ENCODE results near the gene PRR23E.

The PRR23E gene

GRCh38 chr3:127222163-127222562 lies 29.2 kb downstream of the PRR23E start:
- no peaks in the 10 kb centered on the region for H3K36me3 ChIP-seq (ENCODE audit: control insufficient read depth in 1 of 2, insufficient read depth in 2 of 2, low read depth in 1 of 2, low read length in 2 of 2)
- no peak overlapping the region for H3K27ac ChIP-seq (ENCODE audit: low read length, poor library complexity, severe bottlenecking)
- H3K18ac ChIP-seq (ENCODE audit: low read depth in 1 of 2, low read length in 2 of 2) = no peak overlapping the region
- H2AFZ ChIP-seq (ENCODE audit: low read depth, low read length) = no peak overlapping the region
- peaks cover 9% of the 10 kb centered on the region for H3K9me3 ChIP-seq (ENCODE audit: control insufficient read depth, low read length)
- H3K4me2 ChIP-seq (ENCODE audit: low read length, poor library complexity, severe bottlenecking) = no peak overlapping the region
- H3K4me1 ChIP-seq (ENCODE audit: control insufficient read depth, insufficient read depth, low read depth, low read length) = no peaks in the 10 kb centered on the region
- no peaks in the 10 kb centered on the region for H3K79me1 ChIP-seq (replicated peaks; ENCODE audit: low read length, poor library complexity, severe bottlenecking)
- H3K14ac ChIP-seq (ENCODE audit: low read length in 2 of 2) = no peak overlapping the region
- no peak overlapping the region for H2BK12ac ChIP-seq (ENCODE audit: low read length in 2 of 2)
- H4K8ac ChIP-seq (ENCODE audit: low read length) = no peak overlapping the region
- no peak overlapping the region for H3K4ac ChIP-seq (ENCODE audit: low read depth in 1 of 2, low read length in 2 of 2)
- peaks cover 9 to 15% of the 10 kb centered on the region in 2 experiments for H3K27me3 ChIP-seq (ENCODE audit: control insufficient read depth in 1 of 2, insufficient read depth in 1 of 2, low read length in 2 of 2)
- H2BK15ac ChIP-seq (ENCODE audit: low read depth, poor library complexity, severe bottlenecking) = no peak overlapping the region
- H2BK120ac ChIP-seq (ENCODE audit: low read depth, low read length) = no peak overlapping the region
- H2BK5ac ChIP-seq (ENCODE audit: low read depth, low read length, poor library complexity, severe bottlenecking) = no peak overlapping the region
- no peak overlapping the region for H2AK5ac ChIP-seq (ENCODE audit: low read length, severe bottlenecking)
- no peak for DNase-seq
- H3K4me3 ChIP-seq (ENCODE audit: insufficient read depth in 1 of 2, low read depth in 1 of 2, low read length in 2 of 2) = no peak overlapping the region
- H4K91ac ChIP-seq (ENCODE audit: low read length) = no peak overlapping the region
- WGBS = 74% methylated on average over 4 of the region's 4 CpGs
- H3K23ac ChIP-seq (ENCODE audit: low read length in 2 of 2) = no peak overlapping the region
- H3K9ac ChIP-seq (ENCODE audit: low read length) = no peak overlapping the region

- peaks cover 0 to 2% of the 10 kb centered on the region in 2 experiments for H3K36me3 ChIP-seq (ENCODE audit: control insufficient read depth in 1 of 2, insufficient read depth in 2 of 2, low read depth in 1 of 2, low read length in 2 of 2)
- H2BK120ac ChIP-seq (ENCODE audit: low read depth, low read length) = no peak overlapping the region
Measured at GRCh38 chr3:127222664-127223063, 29.7 kb downstream of the PRR23E start.

GRCh38 chr3:127224118-127224517 lies 31.2 kb downstream of the PRR23E start:
- no peaks in the 10 kb centered on the region for H3K79me1 ChIP-seq (replicated peaks; ENCODE audit: low read length, poor library complexity, severe bottlenecking)

More at GRCh38 chr3:127222664-127223063, 29.7 kb downstream of the PRR23E start:
- no peak overlapping the region for H3K4me2 ChIP-seq (ENCODE audit: low read length, poor library complexity, severe bottlenecking)
- H3K4ac ChIP-seq (ENCODE audit: low read depth in 1 of 2, low read length in 2 of 2) = no peak overlapping the region
- no peak overlapping the region for H3K9ac ChIP-seq (ENCODE audit: low read length)
- no peak for DNase-seq
- no peak overlapping the region for H3K27ac ChIP-seq (ENCODE audit: low read length, poor library complexity, severe bottlenecking)
- no peaks in the 10 kb centered on the region for H3K4me1 ChIP-seq (ENCODE audit: control insufficient read depth, insufficient read depth, low read depth, low read length)
- no peak overlapping the region for H3K23ac ChIP-seq (ENCODE audit: low read length in 2 of 2)
- H2AFZ ChIP-seq (ENCODE audit: low read depth, low read length) = no peak overlapping the region
- H3K18ac ChIP-seq (ENCODE audit: low read depth in 1 of 2, low read length in 2 of 2) = no peak overlapping the region
- H2AK5ac ChIP-seq (ENCODE audit: low read length, severe bottlenecking) = no peak overlapping the region
- no peak overlapping the region for H2BK12ac ChIP-seq (ENCODE audit: low read length in 2 of 2)
- H3K4me3 ChIP-seq (ENCODE audit: insufficient read depth in 1 of 2, low read depth in 1 of 2, low read length in 2 of 2) = no peak overlapping the region
- no peak overlapping the region for H3K14ac ChIP-seq (ENCODE audit: low read length in 2 of 2)
- peaks cover 9 to 15% of the 10 kb centered on the region in 2 experiments for H3K27me3 ChIP-seq (ENCODE audit: control insufficient read depth in 1 of 2, insufficient read depth in 1 of 2, low read length in 2 of 2)
- no peak overlapping the region for H4K91ac ChIP-seq (ENCODE audit: low read length)
- peaks cover 9% of the 10 kb centered on the region for H3K9me3 ChIP-seq (ENCODE audit: control insufficient read depth, low read length)
- H2BK15ac ChIP-seq (ENCODE audit: low read depth, poor library complexity, severe bottlenecking) = no peak overlapping the region
- H4K8ac ChIP-seq (ENCODE audit: low read length) = no peak overlapping the region
- 85% methylated on average over 13 of the region's 13 CpGs for WGBS
- no peak overlapping the region for H2BK5ac ChIP-seq (ENCODE audit: low read depth, low read length, poor library complexity, severe bottlenecking)
- no peaks in the 10 kb centered on the region for H3K79me1 ChIP-seq (replicated peaks; ENCODE audit: low read length, poor library complexity, severe bottlenecking)

DNA sequence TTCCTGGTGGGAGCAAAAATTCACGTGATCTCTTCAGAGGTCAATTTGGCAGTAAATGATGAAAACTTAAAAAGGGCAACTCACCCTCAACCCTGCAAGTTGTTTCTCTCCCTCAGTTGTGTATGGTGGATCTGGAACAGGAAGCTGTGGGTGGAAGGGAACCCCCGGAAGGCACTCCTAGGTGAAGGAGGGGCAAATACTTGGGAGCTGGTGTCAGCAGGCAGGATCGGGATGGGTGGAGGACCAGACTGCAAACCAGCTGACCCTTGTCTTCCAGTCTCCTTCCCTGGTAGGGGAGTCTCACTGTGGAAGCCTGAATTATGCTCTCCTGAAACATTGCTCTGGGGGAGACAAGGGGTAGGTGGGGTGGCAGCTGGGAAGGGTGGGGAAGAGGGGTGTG lies 33.5 kb downstream of the PRR23E start:
- H3K79me1 ChIP-seq (replicated peaks; ENCODE audit: low read length, poor library complexity, severe bottlenecking) = no peaks in the 10 kb centered on the region
- 66% methylated on average over 3 of the region's 3 CpGs for WGBS
- H2BK5ac ChIP-seq (ENCODE audit: low read depth, low read length, poor library complexity, severe bottlenecking) = no peak overlapping the region
- no peak overlapping the region for H2BK15ac ChIP-seq (ENCODE audit: low read depth, poor library complexity, severe bottlenecking)
- no peak overlapping the region for H3K27ac ChIP-seq (ENCODE audit: low read length, poor library complexity, severe bottlenecking)
- no peak overlapping the region for H3K4me3 ChIP-seq (ENCODE audit: insufficient read depth in 1 of 2, low read depth in 1 of 2, low read length in 2 of 2)
- H2AFZ ChIP-seq (ENCODE audit: low read depth, low read length) = no peak overlapping the region
- H2BK120ac ChIP-seq (ENCODE audit: low read depth, low read length) = no peak overlapping the region
- peaks cover 0 to 3% of the 10 kb centered on the region in 2 experiments for H3K36me3 ChIP-seq (ENCODE audit: control insufficient read depth in 1 of 2, insufficient read depth in 2 of 2, low read depth in 1 of 2, low read length in 2 of 2)
- no peak overlapping the region for H2AK5ac ChIP-seq (ENCODE audit: low read length, severe bottlenecking)
- H3K4ac ChIP-seq (ENCODE audit: low read depth in 1 of 2, low read length in 2 of 2) = no peak overlapping the region
- H2BK12ac ChIP-seq (ENCODE audit: low read length in 2 of 2) = no peak overlapping the region
- no peak overlapping the region for H3K23ac ChIP-seq (ENCODE audit: low read length in 2 of 2)
- no peak overlapping the region for H3K18ac ChIP-seq (ENCODE audit: low read depth in 1 of 2, low read length in 2 of 2)
- no peak overlapping the region for H4K8ac ChIP-seq (ENCODE audit: low read length)
- H3K9ac ChIP-seq (ENCODE audit: low read length) = no peak overlapping the region
- H3K4me2 ChIP-seq (ENCODE audit: low read length, poor library complexity, severe bottlenecking) = no peak overlapping the region
- no peak overlapping the region for H4K91ac ChIP-seq (ENCODE audit: low read length)
- H3K9me3 ChIP-seq (ENCODE audit: control insufficient read depth, low read length) = peaks cover 16% of the 10 kb centered on the region
- no peak for DNase-seq
- H3K4me1 ChIP-seq (ENCODE audit: control insufficient read depth, insufficient read depth, low read depth, low read length) = no peaks in the 10 kb centered on the region
- no peak overlapping the region for H3K14ac ChIP-seq (ENCODE audit: low read length in 2 of 2)
- H3K27me3 ChIP-seq (ENCODE audit: control insufficient read depth in 1 of 2, insufficient read depth in 1 of 2, low read length in 2 of 2) = peaks cover 6 to 10% of the 10 kb centered on the region in 2 experiments

More at GRCh38 chr3:127224118-127224517, 31.2 kb downstream of the PRR23E start:
- no peak overlapping the region for H2AFZ ChIP-seq (ENCODE audit: low read depth, low read length)
- peaks cover 9% of the 10 kb centered on the region for H3K9me3 ChIP-seq (ENCODE audit: control insufficient read depth, low read length)
- no peak overlapping the region for H2BK12ac ChIP-seq (ENCODE audit: low read length in 2 of 2)
- H3K27ac ChIP-seq (ENCODE audit: low read length, poor library complexity, severe bottlenecking) = no peak overlapping the region
- peaks cover 0 to 3% of the 10 kb centered on the region in 2 experiments for H3K36me3 ChIP-seq (ENCODE audit: control insufficient read depth in 1 of 2, insufficient read depth in 2 of 2, low read depth in 1 of 2, low read length in 2 of 2)
- H3K14ac ChIP-seq (ENCODE audit: low read length in 2 of 2) = no peak overlapping the region
- H2AK5ac ChIP-seq (ENCODE audit: low read length, severe bottlenecking) = no peak overlapping the region
- H3K4me2 ChIP-seq (ENCODE audit: low read length, poor library complexity, severe bottlenecking) = no peak overlapping the region
- no peaks in the 10 kb centered on the region for H3K4me1 ChIP-seq (ENCODE audit: control insufficient read depth, insufficient read depth, low read depth, low read length)
- no peak overlapping the region for H3K4me3 ChIP-seq (ENCODE audit: insufficient read depth in 1 of 2, low read depth in 1 of 2, low read length in 2 of 2)
- H3K4ac ChIP-seq (ENCODE audit: low read depth in 1 of 2, low read length in 2 of 2) = no peak overlapping the region
- no peak overlapping the region for H3K9ac ChIP-seq (ENCODE audit: low read length)
- H4K91ac ChIP-seq (ENCODE audit: low read length) = no peak overlapping the region
- H3K18ac ChIP-seq (ENCODE audit: low read depth in 1 of 2, low read length in 2 of 2) = no peak overlapping the region
- H2BK5ac ChIP-seq (ENCODE audit: low read depth, low read length, poor library complexity, severe bottlenecking) = no peak overlapping the region
- no peak overlapping the region for H2BK120ac ChIP-seq (ENCODE audit: low read depth, low read length)
- no peak overlapping the region for H4K8ac ChIP-seq (ENCODE audit: low read length)
- 91% methylated on average over 4 of the region's 8 CpGs for whole genome bisulfite sequencing
- H3K23ac ChIP-seq (ENCODE audit: low read length in 2 of 2) = no peak overlapping the region
- no peak for DNase-seq
- H3K27me3 ChIP-seq (ENCODE audit: control insufficient read depth in 1 of 2, insufficient read depth in 1 of 2, low read length in 2 of 2) = peaks cover 6 to 10% of the 10 kb centered on the region in 2 experiments
- H2BK15ac ChIP-seq (ENCODE audit: low read depth, poor library complexity, severe bottlenecking) = no peak overlapping the region

Data from mesenchymal stem cell (in vitro differentiated cells and primary cell).